ENCODE results near the gene RASGRP1. TPM values are rescaled to one million over a fixed set of nuclear protein-coding genes. Genes with fewer than 3 reads are reported as not detected.

The RASGRP1 gene
- polyA plus RNA-seq, 1 of the 3 experiments (the other 2 are of a cell fraction): 0.03 TPM

- TF ChIP-seq EP300 (IDR thresholded peaks at IDR 0.05; ENCODE audit: borderline replicate concordance in 1 of 2, low read depth in 1 of 2, low read length in 1 of 2) (no peak), USF2 (IDR thresholded peaks at IDR 0.05; ENCODE audit: borderline replicate concordance, low read depth, low read length) (no peak), GATA2 (CRISPR knock-in tag; IDR thresholded peaks at IDR 0.05) (no peak), TEAD4 (IDR thresholded peaks at IDR 0.05; ENCODE audit: borderline replicate concordance, insufficient read depth) (no peak), RAD21 (IDR thresholded peaks at IDR 0.05; ENCODE audit: low read length) (no peak), SIN3A (IDR thresholded peaks at IDR 0.05; ENCODE audit: borderline replicate concordance, low read depth, low read length) (no peak), FOSL2 (IDR thresholded peaks at IDR 0.05; ENCODE audit: borderline replicate concordance, low read depth) (no peak), RXRA (IDR thresholded peaks at IDR 0.05; ENCODE audit: borderline replicate concordance, low read depth) (no peak), FOXJ3 (CRISPR knock-in tag; IDR thresholded peaks at IDR 0.05) (no peak), SMC3 (IDR thresholded peaks at IDR 0.05; ENCODE audit: low read depth, low read length) (no peak)
Observed at GRCh38 chr15:38520035-38520434, 44.6 kb downstream of the RASGRP1 start (continued).

- WGBS (ENCODE audit: low lambda C conversion rate): 82% methylated on average over 4 of the region's 4 CpGs
- CTCF ChIA-PET: interaction anchor here (1.3 to 4.0 kb wide), 2 partner anchors 46 kb away, joined by 7 to 18 read pairs; partner anchors contain the start of gene RASGRP1
- no peaks in the 10 kb centered on the region for H3F3A ChIP-seq (replicated peaks; ENCODE audit: insufficient read depth)
Observed at GRCh38 chr15:38518084-38518483, 46.5 kb downstream of the RASGRP1 start.

More at GRCh38 chr15:38518084-38518483, 46.5 kb downstream of the RASGRP1 start:
- no peaks in the 10 kb centered on the region for H4K20me1 ChIP-seq (ENCODE audit: insufficient read depth)
- no peaks in the 10 kb centered on the region for H3K79me2 ChIP-seq (ENCODE audit: insufficient read depth)
- no peak overlapping the region for H3K4me3 ChIP-seq (ENCODE audit: low read depth in 2 of 2, low read length in 1 of 2)
- no peak overlapping the region for H3K9ac ChIP-seq
- DNase-seq: no peak
- no peaks in the 10 kb centered on the region for H3K27me3 ChIP-seq (ENCODE audit: insufficient read depth)
- no peak for TF ChIP-seq MEF2A (IDR thresholded peaks at IDR 0.05; ENCODE audit: borderline replicate concordance, low read depth)
- TF ChIP-seq SMC3 (IDR thresholded peaks at IDR 0.05; ENCODE audit: low read depth, low read length): no peak
- TF ChIP-seq, protein P1, sequence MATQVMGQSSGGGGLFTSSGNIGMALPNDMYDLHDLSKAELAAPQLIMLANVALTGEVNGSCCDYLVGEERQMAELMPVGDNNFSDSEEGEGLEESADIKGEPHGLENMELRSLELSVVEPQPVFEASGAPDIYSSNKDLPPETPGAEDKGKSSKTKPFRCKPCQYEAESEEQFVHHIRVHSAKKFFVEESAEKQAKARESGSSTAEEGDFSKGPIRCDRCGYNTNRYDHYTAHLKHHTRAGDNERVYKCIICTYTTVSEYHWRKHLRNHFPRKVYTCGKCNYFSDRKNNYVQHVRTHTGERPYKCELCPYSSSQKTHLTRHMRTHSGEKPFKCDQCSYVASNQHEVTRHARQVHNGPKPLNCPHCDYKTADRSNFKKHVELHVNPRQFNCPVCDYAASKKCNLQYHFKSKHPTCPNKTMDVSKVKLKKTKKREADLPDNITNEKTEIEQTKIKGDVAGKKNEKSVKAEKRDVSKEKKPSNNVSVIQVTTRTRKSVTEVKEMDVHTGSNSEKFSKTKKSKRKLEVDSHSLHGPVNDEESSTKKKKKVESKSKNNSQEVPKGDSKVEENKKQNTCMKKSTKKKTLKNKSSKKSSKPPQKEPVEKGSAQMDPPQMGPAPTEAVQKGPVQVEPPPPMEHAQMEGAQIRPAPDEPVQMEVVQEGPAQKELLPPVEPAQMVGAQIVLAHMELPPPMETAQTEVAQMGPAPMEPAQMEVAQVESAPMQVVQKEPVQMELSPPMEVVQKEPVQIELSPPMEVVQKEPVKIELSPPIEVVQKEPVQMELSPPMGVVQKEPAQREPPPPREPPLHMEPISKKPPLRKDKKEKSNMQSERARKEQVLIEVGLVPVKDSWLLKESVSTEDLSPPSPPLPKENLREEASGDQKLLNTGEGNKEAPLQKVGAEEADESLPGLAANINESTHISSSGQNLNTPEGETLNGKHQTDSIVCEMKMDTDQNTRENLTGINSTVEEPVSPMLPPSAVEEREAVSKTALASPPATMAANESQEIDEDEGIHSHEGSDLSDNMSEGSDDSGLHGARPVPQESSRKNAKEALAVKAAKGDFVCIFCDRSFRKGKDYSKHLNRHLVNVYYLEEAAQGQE (IDR thresholded peaks at IDR 0.05; ENCODE audit: low read depth, low read length): no peak
- TF ChIP-seq EP300 (IDR thresholded peaks at IDR 0.05; ENCODE audit: borderline replicate concordance in 1 of 2, low read depth in 1 of 2, low read length in 1 of 2): no peak
- TF ChIP-seq GATA2 (CRISPR knock-in tag; IDR thresholded peaks at IDR 0.05): no peak
- no peak for TF ChIP-seq YY1 (IDR thresholded peaks at IDR 0.05; ENCODE audit: low read depth)
- TF ChIP-seq ZBTB33 (IDR thresholded peaks at IDR 0.05; ENCODE audit: borderline replicate concordance, low read depth): no peak
- no peak for TF ChIP-seq ELF1 (IDR thresholded peaks at IDR 0.05)
- no peak for TF ChIP-seq FOXJ3 (CRISPR knock-in tag; IDR thresholded peaks at IDR 0.05)
- no peak for TF ChIP-seq NRF1 (IDR thresholded peaks at IDR 0.05; ENCODE audit: low read depth, low read length)
- TF ChIP-seq, protein P2, sequence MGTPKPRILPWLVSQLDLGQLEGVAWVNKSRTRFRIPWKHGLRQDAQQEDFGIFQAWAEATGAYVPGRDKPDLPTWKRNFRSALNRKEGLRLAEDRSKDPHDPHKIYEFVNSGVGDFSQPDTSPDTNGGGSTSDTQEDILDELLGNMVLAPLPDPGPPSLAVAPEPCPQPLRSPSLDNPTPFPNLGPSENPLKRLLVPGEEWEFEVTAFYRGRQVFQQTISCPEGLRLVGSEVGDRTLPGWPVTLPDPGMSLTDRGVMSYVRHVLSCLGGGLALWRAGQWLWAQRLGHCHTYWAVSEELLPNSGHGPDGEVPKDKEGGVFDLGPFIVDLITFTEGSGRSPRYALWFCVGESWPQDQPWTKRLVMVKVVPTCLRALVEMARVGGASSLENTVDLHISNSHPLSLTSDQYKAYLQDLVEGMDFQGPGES (IDR thresholded peaks at IDR 0.05; ENCODE audit: low read depth, low read length): no peak
- TF ChIP-seq EZH2phosphoT487 (IDR thresholded peaks at IDR 0.05; ENCODE audit: borderline replicate concordance, low read depth): no peak
- TF ChIP-seq, protein P3, sequence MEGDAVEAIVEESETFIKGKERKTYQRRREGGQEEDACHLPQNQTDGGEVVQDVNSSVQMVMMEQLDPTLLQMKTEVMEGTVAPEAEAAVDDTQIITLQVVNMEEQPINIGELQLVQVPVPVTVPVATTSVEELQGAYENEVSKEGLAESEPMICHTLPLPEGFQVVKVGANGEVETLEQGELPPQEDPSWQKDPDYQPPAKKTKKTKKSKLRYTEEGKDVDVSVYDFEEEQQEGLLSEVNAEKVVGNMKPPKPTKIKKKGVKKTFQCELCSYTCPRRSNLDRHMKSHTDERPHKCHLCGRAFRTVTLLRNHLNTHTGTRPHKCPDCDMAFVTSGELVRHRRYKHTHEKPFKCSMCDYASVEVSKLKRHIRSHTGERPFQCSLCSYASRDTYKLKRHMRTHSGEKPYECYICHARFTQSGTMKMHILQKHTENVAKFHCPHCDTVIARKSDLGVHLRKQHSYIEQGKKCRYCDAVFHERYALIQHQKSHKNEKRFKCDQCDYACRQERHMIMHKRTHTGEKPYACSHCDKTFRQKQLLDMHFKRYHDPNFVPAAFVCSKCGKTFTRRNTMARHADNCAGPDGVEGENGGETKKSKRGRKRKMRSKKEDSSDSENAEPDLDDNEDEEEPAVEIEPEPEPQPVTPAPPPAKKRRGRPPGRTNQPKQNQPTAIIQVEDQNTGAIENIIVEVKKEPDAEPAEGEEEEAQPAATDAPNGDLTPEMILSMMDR (IDR thresholded peaks at IDR 0.05): no peak
- no peak for TF ChIP-seq NFIC (IDR thresholded peaks at IDR 0.05; ENCODE audit: borderline replicate concordance)
- no peak for TF ChIP-seq RFX5 (IDR thresholded peaks at IDR 0.05; ENCODE audit: low read length)
- no peak overlapping the region for H3K27ac ChIP-seq (ENCODE audit: low read depth in 2 of 2, low read length in 1 of 2)
- no peaks in the 10 kb centered on the region for H3K9me2 ChIP-seq
- POLR2A ChIA-PET: no interaction called here
- H3K4me1 ChIP-seq (ENCODE audit: control insufficient read depth in 1 of 2, insufficient read depth in 2 of 2, low read depth in 1 of 2, low read length in 1 of 2): peaks cover 10 to 15% of the 10 kb centered on the region in 2 experiments; a peak in 3 of 4 replicates
- no peaks in the 10 kb centered on the region for H3K9me3 ChIP-seq
- no peak overlapping the region for H3K4me2 ChIP-seq
- no peak overlapping the region for H2AFZ ChIP-seq (ENCODE audit: low read depth)
- H3K36me3 ChIP-seq (replicated peaks in 1 of 2; ENCODE audit: control insufficient read depth in 1 of 2, insufficient read depth in 2 of 2, low read length in 1 of 2): no peaks in the 10 kb centered on the region

Measured in SK-N-SH (cell line).